ENCODE results near the gene GHRHR. TPM values are rescaled to one million over a fixed set of nuclear protein-coding genes. Genes with fewer than 3 reads are reported as not detected.
A peak's percentile ranks its signal among the peaks of the same experiment; 100 is the strongest.

GHRHR gene
- total and polyA plus RNA-seq, 4 donors, result 0.38 to 0.77 (median 0.77) TPM; not detected in 1

- Histone ChIP-seq H3K4me1 (ENCODE audit: control insufficient read depth in 5 of 5, insufficient read depth in 5 of 5, low read length in 5 of 5) (peaks cover 0 to 22% (median 5%) of the 10 kb centered on the region in 5 donors), H3K36me3 (ENCODE audit: control insufficient read depth in 4 of 4, insufficient read depth in 4 of 4, low read length in 4 of 4) (peaks cover 0 to 23% (median 2%) of the 10 kb centered on the region in 4 donors), H3K9me3 (ENCODE audit: control insufficient read depth in 4 of 4, insufficient read depth in 3 of 4, low read length in 3 of 4) (peaks cover 0 to 6% (median 2%) of the 10 kb centered on the region in 4 donors), H3K4me3 (no peak overlapping the region), H3K27ac (ENCODE audit: low read depth in 1 of 2, low read length in 1 of 2) (no peak overlapping the region), H3K27me3 (ENCODE audit: control insufficient read depth in 3 of 3, insufficient read depth in 3 of 3, low read length in 2 of 3) (no peaks in the 10 kb centered on the region), H3K9ac (ENCODE audit: insufficient read depth in 1 of 2, low read length in 2 of 2) (no peak overlapping the region)
- no peak for TF ChIP-seq CTCF (IDR thresholded peaks at IDR 0.05; ENCODE audit: control extremely low read depth, extremely low read depth)
- 66 to 83% methylated on average over 2 of the region's 2 CpGs for WGBS, 2 donors
- DNase-seq (peak in 1 of 3 donors; percentile 7), ATAC-seq (ENCODE audit: insufficient read depth, low FRiP score) (no peak)
These were observed 38.6 kb upstream of the GHRHR start for GRCh38 chr7:30925117-30925516.

- Histone ChIP-seq H3K27me3 (ENCODE audit: control insufficient read depth in 3 of 3, insufficient read depth in 3 of 3, low read length in 2 of 3) (no peaks in the 10 kb centered on the region), H3K4me3 (no peak overlapping the region), H3K36me3 (ENCODE audit: control insufficient read depth in 4 of 4, insufficient read depth in 4 of 4, low read length in 4 of 4) (peaks cover 0 to 23% (median 2%) of the 10 kb centered on the region in 4 donors), H3K4me1 (ENCODE audit: control insufficient read depth in 5 of 5, insufficient read depth in 5 of 5, low read length in 5 of 5) (peaks cover 0 to 16% (median 9%) of the 10 kb centered on the region in 5 donors), H3K27ac (ENCODE audit: low read depth in 1 of 2, low read length in 1 of 2) (no peak overlapping the region), H3K9me3 (ENCODE audit: control insufficient read depth in 4 of 4, insufficient read depth in 3 of 4, low read length in 3 of 4) (peaks cover 0 to 6% (median 2%) of the 10 kb centered on the region in 4 donors), H3K9ac (ENCODE audit: insufficient read depth in 1 of 2, low read length in 2 of 2) (no peak overlapping the region)
- no peak for TF ChIP-seq CTCF (IDR thresholded peaks at IDR 0.05; ENCODE audit: control extremely low read depth, extremely low read depth)
- WGBS, 2 donors, result 62 to 67% methylated on average over 5 of the region's 5 CpGs
- ATAC-seq (ENCODE audit: insufficient read depth, low FRiP score) (no peak), DNase-seq (peak in 1 of 3 donors; percentile 7)
These were observed 37.8 kb upstream of the GHRHR start for GRCh38 chr7:30925913-30926312.

GRCh38 chr7:30926313-30926712 is 37.4 kb upstream of the GHRHR start:
- H3K27ac ChIP-seq (ENCODE audit: low read depth in 1 of 2, low read length in 1 of 2), result no peak overlapping the region
- TF ChIP-seq CTCF (IDR thresholded peaks at IDR 0.05; ENCODE audit: control extremely low read depth, extremely low read depth), result no peak
- peaks cover 0 to 14% (median 8%) of the 10 kb centered on the region in 5 donors for H3K4me1 ChIP-seq (ENCODE audit: control insufficient read depth in 5 of 5, insufficient read depth in 5 of 5, low read length in 5 of 5)
- peaks cover 0 to 6% (median 2%) of the 10 kb centered on the region in 4 donors for H3K9me3 ChIP-seq (ENCODE audit: control insufficient read depth in 4 of 4, insufficient read depth in 3 of 4, low read length in 3 of 4)
- 73 to 75% methylated on average over 5 of the region's 5 CpGs for WGBS, 2 donors
- H3K27me3 ChIP-seq (ENCODE audit: control insufficient read depth in 3 of 3, insufficient read depth in 3 of 3, low read length in 2 of 3), result no peaks in the 10 kb centered on the region
- H3K4me3 ChIP-seq, result no peak overlapping the region
- H3K9ac ChIP-seq (ENCODE audit: insufficient read depth in 1 of 2, low read length in 2 of 2), result no peak overlapping the region
- peak in 1 of 3 donors; percentile 12 for DNase-seq
- no peak for ATAC-seq (ENCODE audit: insufficient read depth, low FRiP score)
- H3K36me3 ChIP-seq (ENCODE audit: control insufficient read depth in 4 of 4, insufficient read depth in 4 of 4, low read length in 4 of 4), result peaks cover 0 to 23% (median 2%) of the 10 kb centered on the region in 4 donors

GRCh38 chr7:30927040-30927439 is 36.7 kb upstream of the GHRHR start:
- peaks cover 0 to 6% (median 2%) of the 10 kb centered on the region in 4 donors for H3K9me3 ChIP-seq (ENCODE audit: control insufficient read depth in 4 of 4, insufficient read depth in 3 of 4, low read length in 3 of 4)
- H3K9ac ChIP-seq (ENCODE audit: insufficient read depth in 1 of 2, low read length in 2 of 2), result no peak overlapping the region
- WGBS, 2 donors, result 85 to 89% methylated on average over 3 of the region's 3 CpGs
- peaks cover 0 to 10% (median 3%) of the 10 kb centered on the region in 5 donors for H3K4me1 ChIP-seq (ENCODE audit: control insufficient read depth in 5 of 5, insufficient read depth in 5 of 5, low read length in 5 of 5)
- H3K27ac ChIP-seq (ENCODE audit: low read depth in 1 of 2, low read length in 1 of 2), result no peak overlapping the region
- ATAC-seq (ENCODE audit: insufficient read depth, low FRiP score), result no peak
- no peak for TF ChIP-seq CTCF (IDR thresholded peaks at IDR 0.05; ENCODE audit: control extremely low read depth, extremely low read depth)
- no peak for DNase-seq
- H3K36me3 ChIP-seq (ENCODE audit: control insufficient read depth in 4 of 4, insufficient read depth in 4 of 4, low read length in 4 of 4), result peaks cover 0 to 23% (median 2%) of the 10 kb centered on the region in 4 donors
- H3K27me3 ChIP-seq (ENCODE audit: control insufficient read depth in 3 of 3, insufficient read depth in 3 of 3, low read length in 2 of 3), result no peaks in the 10 kb centered on the region
- H3K4me3 ChIP-seq, result no peak overlapping the region

Measured in lung (tissue), 12 donors.